ENCODE results near the gene ZCCHC13.
"Not testable (repeated sequence)": the region's sequence is repeated elsewhere in the genome, so short reads cannot be mapped to it uniquely, and the experiment has no call there.

ZCCHC13 gene

DNA sequence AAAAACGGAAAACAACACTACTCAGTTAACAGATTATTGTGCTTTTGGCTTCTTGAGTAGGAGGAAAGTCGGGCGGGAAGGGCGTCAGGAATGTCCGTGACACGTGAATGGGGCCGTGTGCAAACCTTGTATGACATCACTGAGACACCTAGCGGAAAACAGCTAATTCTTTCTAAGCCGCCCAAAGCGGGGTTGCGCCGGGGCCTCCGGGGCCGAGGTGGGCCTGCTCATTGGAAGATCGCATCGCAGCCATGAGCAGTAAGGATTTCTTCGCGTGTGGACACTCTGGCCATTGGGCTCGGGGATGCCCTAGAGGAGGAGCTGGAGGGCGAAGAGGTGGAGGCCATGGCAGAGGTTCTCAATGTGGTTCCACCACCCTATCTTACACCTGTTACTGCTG, at the start of gene ZCCHC13:
Gene ZCCHC13 (plus strand): TSS at position 165 of the 400 bp plus-strand sequence. CDS start 87 bp downstream, at position 252.
- in situ Hi-C loops (cut with MboI; ENCODE audit: low pct_unique_long_range_greater_than_20kb, low sequenced_read_pairs), result no loop called here

DNA sequence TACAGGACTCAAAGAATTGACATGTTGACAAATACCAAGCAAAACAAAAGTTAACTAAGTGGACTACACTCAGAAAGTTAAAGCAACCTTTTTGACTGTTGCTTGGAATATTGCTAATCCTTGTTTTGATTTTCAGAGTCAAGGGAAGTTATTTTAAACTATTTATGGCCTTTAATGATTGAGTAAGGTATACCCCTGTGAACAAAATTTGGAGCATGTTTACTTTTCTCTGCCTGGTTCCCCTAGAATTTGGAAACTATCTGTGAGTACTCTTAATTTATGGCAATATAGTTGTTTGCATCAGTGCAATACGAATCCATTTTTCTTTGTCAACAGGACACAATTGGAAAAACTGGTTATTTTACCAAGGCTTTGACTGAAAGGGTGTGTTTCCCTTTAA, 45.9 kb upstream of the ZCCHC13 start:
- DNase-seq; in situ Hi-C loops (cut with MboI; ENCODE audit: low pct_unique_long_range_greater_than_20kb, low sequenced_read_pairs): not testable (repeated sequence)

More for the DNA sequence above, at the start of gene ZCCHC13:
- DNase-seq, result no peak

DNA sequence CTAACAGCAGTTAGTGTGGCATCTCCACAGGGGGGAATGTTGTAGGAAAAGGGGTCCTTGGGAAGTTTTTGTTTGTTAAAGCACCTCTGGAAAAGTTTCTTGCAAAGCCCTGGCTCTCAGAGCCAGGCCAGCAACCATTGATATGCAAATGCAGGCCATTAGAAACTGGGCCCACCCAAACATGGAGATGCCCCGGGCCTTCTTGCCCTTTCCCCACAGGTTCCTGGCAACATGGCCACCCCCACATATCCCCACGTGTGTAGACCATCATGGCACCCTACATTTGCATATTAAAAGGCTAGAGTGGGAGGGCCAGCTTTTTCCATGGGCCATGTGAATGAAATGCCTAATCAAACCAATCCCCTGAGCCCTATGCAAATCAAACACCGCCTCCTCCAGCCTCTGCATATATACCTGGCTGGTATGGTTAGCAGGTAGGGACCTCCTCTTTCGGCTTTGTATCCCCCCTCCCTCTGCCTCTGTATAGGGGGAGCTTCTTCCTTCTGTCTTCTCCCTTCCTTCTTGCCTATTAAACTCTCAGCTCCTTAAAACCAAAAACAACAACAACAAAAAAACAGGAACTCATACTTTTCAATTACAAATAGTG, 44.0 kb upstream of the ZCCHC13 start:
- in situ Hi-C loops (cut with MboI; ENCODE audit: low pct_unique_long_range_greater_than_20kb, low sequenced_read_pairs), result no loop called here

DNA sequence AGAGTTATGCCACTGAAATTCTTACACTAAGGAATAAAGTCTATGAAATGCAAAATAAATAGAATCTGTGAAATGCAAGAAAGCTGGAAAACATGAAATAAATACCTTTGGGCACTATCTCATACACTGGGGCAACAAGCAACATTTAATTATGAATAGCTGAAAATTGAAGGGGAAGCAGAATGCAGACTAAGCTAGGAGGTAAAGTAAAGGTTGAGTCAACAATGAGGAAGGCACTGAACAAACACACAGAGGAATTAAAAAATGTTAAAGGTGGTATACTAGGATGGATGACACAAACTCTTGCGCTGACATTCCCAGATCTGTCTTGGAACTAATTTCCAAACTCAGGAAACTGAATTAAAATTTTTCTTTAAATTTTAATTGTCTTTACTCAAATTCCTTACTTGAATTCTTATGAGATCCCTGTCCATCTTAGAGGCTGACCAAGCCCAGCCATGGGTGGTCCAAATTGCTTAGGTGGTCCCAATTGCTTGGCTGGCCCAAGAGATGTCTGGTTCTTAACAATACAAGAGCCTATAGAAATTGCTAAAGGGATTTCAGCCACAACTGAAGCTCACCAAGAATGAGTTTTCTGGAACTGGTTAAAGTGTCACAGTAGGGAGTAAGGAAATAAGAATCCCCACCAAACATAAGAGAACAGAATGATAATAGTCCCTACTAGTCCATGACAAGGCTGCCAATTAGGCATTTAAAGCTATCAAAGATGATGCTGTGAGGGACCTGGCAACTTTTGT, 41.3 kb upstream of the ZCCHC13 start:
- DNase-seq, result no peak
- in situ Hi-C loops (cut with MboI; ENCODE audit: low pct_unique_long_range_greater_than_20kb, low sequenced_read_pairs), result no loop called here

More for the DNA sequence above, 44.0 kb upstream of the ZCCHC13 start:
- DNase-seq, result no peak

DNA sequence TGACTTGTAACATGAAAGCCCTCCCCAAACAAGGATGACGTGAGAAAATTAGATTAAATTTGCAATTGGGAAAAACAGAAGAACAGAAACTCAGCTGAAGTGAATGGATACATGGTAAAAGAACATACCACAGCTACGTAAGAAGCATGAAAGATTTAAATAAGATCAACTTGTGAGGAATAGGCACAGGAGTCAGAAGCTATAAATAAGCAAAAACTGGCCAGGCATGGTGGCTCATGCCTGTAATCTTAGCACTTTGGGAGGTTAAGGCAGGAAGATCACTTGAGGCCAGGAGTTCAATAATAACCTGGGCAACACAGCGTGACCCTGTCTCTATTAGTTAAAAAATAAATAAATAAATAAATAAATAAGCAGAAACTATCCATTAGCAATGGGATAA, 33.6 kb upstream of the ZCCHC13 start:
- in situ Hi-C loops (cut with MboI; ENCODE audit: low pct_unique_long_range_greater_than_20kb, low sequenced_read_pairs), result no loop called here
- DNase-seq, result no peak

- no peak for DNase-seq
- in situ Hi-C loops (cut with MboI; ENCODE audit: low pct_unique_long_range_greater_than_20kb, low sequenced_read_pairs), result no loop called here
Observed at GRCh38 chrX:74272230-74272629, 31.8 kb upstream of the ZCCHC13 start.

DNA sequence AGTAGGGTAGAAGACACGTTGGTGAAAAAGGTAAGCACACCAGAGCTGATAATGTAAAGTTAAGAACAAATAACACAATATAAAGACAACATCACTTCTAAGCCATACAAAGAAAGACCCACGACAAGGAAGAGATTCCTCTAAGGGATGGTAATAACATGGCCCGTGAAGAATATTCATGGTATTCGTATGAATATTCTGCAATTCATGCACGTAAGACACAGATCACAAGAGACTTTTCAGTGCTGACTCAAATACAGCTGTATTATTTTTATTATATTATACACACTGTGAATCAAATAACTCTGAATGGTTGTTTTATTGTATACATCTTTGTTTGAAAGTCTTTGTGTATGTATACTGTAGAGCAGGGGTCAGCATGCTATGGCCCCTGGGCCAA, 29.5 kb upstream of the ZCCHC13 start:
- no peak for DNase-seq
- in situ Hi-C loops (cut with MboI; ENCODE audit: low pct_unique_long_range_greater_than_20kb, low sequenced_read_pairs), result no loop called here

- in situ Hi-C loops (cut with MboI; ENCODE audit: low pct_unique_long_range_greater_than_20kb, low sequenced_read_pairs), result no loop called here
- no peak for DNase-seq
Observed at GRCh38 chrX:74277320-74277719, 26.7 kb upstream of the ZCCHC13 start.

DNA sequence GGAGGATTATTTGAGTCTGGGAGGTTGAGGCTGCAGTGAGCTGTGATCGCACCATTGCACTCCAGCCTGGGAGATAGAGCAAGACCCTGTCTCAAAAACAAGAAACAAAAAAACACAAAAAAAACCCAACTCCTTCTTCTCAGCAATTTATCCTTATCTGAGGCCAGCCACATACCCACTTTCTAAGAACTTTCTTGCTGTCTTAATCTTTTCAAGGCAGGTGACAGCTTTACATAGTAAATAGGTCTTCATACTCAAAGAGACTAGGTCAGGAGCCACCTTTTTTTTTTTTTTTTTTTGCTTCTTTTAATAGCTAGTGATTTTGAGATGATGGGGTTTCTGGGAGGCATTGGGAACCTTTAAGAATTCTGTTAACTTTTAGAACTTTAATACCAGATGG, 26.1 kb upstream of the ZCCHC13 start:
- in situ Hi-C loops (cut with MboI; ENCODE audit: low pct_unique_long_range_greater_than_20kb, low sequenced_read_pairs), result no loop called here
- DNase-seq, result no peak

GRCh38 chrX:74280759-74281158, 23.2 kb upstream of the ZCCHC13 start:
- in situ Hi-C loops (cut with MboI; ENCODE audit: low pct_unique_long_range_greater_than_20kb, low sequenced_read_pairs), result no loop called here

GRCh38 chrX:74284391-74284952, 19.5 kb upstream of the ZCCHC13 start:
- DNase-seq, result no peak
- in situ Hi-C loops (cut with MboI; ENCODE audit: low pct_unique_long_range_greater_than_20kb, low sequenced_read_pairs), result no loop called here

More at GRCh38 chrX:74280759-74281158, 23.2 kb upstream of the ZCCHC13 start:
- DNase-seq, result no peak

GRCh38 chrX:74286950-74287740, 16.8 kb upstream of the ZCCHC13 start:
- DNase-seq, result no peak
- in situ Hi-C loops (cut with MboI; ENCODE audit: low pct_unique_long_range_greater_than_20kb, low sequenced_read_pairs), result no loop called here

GRCh38 chrX:74291577-74291963, 12.4 kb upstream of the ZCCHC13 start:
- in situ Hi-C loops (cut with MboI; ENCODE audit: low pct_unique_long_range_greater_than_20kb, low sequenced_read_pairs), result no loop called here
- DNase-seq, result no peak

DNA sequence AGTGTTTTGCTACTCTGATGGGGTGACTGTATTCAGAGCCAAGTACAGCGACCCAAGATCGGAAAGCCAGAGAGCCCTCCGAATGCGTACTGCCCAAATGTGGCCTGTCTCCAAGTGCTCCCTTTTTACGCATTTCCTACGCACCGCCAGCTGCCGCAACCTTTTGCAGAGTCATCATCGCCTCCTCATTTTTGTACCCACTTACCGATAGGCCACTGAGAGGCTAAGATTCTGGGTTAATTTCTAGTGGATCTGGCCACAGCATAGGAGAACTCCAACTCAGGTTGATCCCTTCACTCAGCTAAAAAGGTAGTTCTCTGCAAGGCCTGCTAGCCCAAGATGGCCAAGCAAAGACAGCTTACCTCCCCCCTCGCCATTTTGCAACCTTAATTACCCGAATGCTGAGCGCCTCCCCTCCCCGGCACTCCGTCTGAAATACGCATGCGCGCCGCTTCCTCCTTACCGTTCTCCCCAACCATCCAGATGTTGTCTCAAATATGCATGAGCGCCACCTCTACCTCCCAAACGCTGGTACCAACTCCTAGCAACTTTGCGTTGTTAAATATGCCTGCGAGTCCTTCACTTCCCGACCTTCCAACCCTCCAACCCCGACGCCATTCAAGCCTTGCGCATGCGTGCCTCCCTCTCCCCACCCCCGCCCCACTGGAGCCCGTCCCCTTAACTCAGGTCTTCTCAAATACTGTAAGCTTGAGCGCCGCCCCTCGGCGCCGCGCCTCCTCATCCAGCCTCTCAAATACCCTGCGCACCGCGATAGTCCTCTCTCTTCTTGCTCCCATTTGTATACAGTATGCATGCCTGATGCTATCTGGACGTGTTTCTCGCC, 11.8 kb upstream of the ZCCHC13 start:
- peak; percentile 95 for DNase-seq
- in situ Hi-C loops (cut with MboI; ENCODE audit: low pct_unique_long_range_greater_than_20kb, low sequenced_read_pairs), result no loop called here

DNA sequence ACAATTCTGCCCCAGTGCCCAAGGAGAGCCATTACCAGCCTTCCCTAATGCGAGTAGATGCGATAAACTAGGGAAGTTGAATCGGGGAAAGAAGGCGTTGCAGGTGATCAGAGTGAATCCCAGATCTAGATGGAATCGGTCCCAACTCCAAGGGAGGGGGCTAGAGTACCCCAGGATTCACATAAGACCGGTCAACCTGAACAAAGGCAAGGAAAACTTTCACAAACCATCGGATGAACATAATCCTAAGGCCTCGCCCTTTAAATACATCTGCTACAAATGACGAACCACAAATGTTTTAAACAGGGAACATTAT, 11.2 kb upstream of the ZCCHC13 start:
- in situ Hi-C loops (cut with MboI; ENCODE audit: low pct_unique_long_range_greater_than_20kb, low sequenced_read_pairs), result no loop called here

DNA sequence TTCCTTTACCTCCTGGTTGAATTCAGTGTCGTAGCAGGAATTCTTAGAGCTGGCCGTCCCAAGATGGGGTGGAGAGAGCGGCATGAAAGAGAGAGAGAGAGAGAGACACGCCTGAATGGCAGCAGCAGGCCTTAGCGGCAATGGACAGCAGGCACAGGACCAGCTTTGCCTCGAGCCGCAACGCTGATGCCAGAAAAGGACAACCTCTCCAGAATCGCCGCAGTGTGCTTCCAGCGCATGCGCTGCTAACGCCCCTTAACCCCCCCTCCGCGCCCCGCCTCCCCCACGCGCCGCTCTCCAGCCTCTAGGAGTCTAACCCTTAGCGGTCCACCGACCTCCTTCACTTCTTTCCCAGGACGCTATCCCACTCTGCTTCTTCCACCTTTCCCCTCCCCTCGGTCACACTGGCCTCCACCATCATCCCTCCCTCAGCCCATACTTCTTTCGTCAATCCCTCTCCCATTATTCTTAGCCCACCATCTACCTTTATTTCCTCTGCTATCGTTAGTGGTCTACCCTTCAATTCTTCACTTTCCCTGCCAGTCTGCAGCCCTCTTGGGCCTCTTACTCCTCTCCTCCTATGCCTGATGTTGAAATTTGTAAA, 10.5 kb upstream of the ZCCHC13 start:
- in situ Hi-C loops (cut with MboI; ENCODE audit: low pct_unique_long_range_greater_than_20kb, low sequenced_read_pairs), result no loop called here
- DNase-seq, result peak; percentile 71

More for the DNA sequence above, 11.2 kb upstream of the ZCCHC13 start:
- DNase-seq, result no peak

GRCh38 chrX:74295101-74295500, 8.9 kb upstream of the ZCCHC13 start:
- in situ Hi-C loops (cut with MboI; ENCODE audit: low pct_unique_long_range_greater_than_20kb, low sequenced_read_pairs), result no loop called here
- no peak for DNase-seq

DNA sequence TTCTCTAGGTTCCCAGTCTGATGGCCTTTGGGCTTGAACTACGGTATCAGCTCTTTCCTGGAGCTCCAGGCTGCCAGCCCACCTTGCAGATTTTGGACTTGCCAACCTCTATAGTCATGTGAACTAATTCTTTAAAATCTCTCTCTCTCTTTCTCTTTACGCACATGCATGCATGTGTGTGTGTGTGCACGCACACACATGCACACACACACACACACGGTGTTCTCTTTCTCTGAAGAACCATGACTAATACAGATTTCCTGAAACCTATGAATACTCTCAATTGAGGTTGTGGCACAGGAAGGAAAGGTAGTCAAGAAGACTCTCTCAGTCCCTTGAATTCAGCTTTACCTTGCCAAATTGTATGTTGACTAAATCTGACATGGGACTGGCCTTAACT, 6.2 kb upstream of the ZCCHC13 start:
- no peak for DNase-seq
- in situ Hi-C loops (cut with MboI; ENCODE audit: low pct_unique_long_range_greater_than_20kb, low sequenced_read_pairs), result no loop called here

- DNase-seq, result no peak
- in situ Hi-C loops (cut with MboI; ENCODE audit: low pct_unique_long_range_greater_than_20kb, low sequenced_read_pairs), result no loop called here
Observed at GRCh38 chrX:74300869-74301268, 3.1 kb upstream of the ZCCHC13 start.
